Liver (tissue), 9 donors: ENCODE measurements around the gene GRIP2. TPM values are rescaled to one million over a fixed set of nuclear protein-coding genes. Genes with fewer than 3 reads are reported as not detected.

ENCODE experiments used
- DNase-seq: peaks from one replicate; pipeline ENCODE4 v3.0.0-alpha.2; 2017; ENCODE audit warnings: low spot score
- H3K27ac ChIP-seq, 2 donors: one replicate each; pipeline ENCODE4 v1.7.0; 2013; ENCODE audit warnings: inconsistent platforms in 2 of 2, low read length in 2 of 2, control low read depth in 1 of 2, low read depth in 1 of 2, mild to moderate bottlenecking in 1 of 2
- H3K27me3 ChIP-seq, 4 donors: one replicate each; pipeline versions ENCODE4 v1.6.1 to v1.7.0; 2013; ENCODE audit warnings: low read length in 3 of 4, inconsistent platforms in 1 of 4, mild to moderate bottlenecking in 1 of 4, moderate library complexity in 1 of 4; ENCODE audit not compliant: control insufficient read depth in 4 of 4, insufficient read depth in 4 of 4
- H3K36me3 ChIP-seq, 4 donors: one replicate each; pipeline versions ENCODE4 v1.6.1 to v1.7.0; 2013; ENCODE audit warnings: low read length in 3 of 4, mild to moderate bottlenecking in 3 of 4, low read depth in 1 of 4, moderate library complexity in 1 of 4; ENCODE audit not compliant: control insufficient read depth in 4 of 4, insufficient read depth in 3 of 4
- H3K4me1 ChIP-seq, 4 donors: one replicate each; pipeline versions ENCODE4 v1.6.1 to v1.7.0; 2013; ENCODE audit warnings: low read length in 3 of 4, mild to moderate bottlenecking in 3 of 4, moderate library complexity in 1 of 4; ENCODE audit not compliant: control insufficient read depth in 4 of 4, insufficient read depth in 4 of 4
- H3K4me3 ChIP-seq, 3 donors: one replicate each; pipeline versions ENCODE4 v1.6.1 to v1.7.0; 2013; ENCODE audit warnings: low read length in 3 of 3, control low read depth in 1 of 3, low read depth in 1 of 3, mild to moderate bottlenecking in 1 of 3
- H3K9ac ChIP-seq, 2 donors: one replicate each; pipeline ENCODE4 v1.7.0; 2013; ENCODE audit warnings: low read length in 2 of 2, mild to moderate bottlenecking in 2 of 2, moderate library complexity in 2 of 2, control low read depth in 1 of 2, low read depth in 1 of 2
- H3K9me3 ChIP-seq, 4 donors: one replicate each; pipeline versions ENCODE4 v1.6.1 to v1.7.0; 2013; ENCODE audit warnings: low read length in 3 of 4; ENCODE audit not compliant: control insufficient read depth in 4 of 4
- ATF3 ChIP-seq: IDR thresholded peaks from 2 replicates; pipeline ENCODE4 v1.6.1; 2016; ENCODE audit warnings: antibody characterized with exemption
- EGR1 ChIP-seq, 2 donors: IDR thresholded peaks; 2 replicates each; pipeline ENCODE4 v1.6.1; 2016 to 2018; ENCODE audit warnings: antibody characterized with exemption in 2 of 2, low read depth in 2 of 2
- FOXA1 ChIP-seq: IDR thresholded peaks from 2 replicates; pipeline ENCODE4 v1.6.1; 2016; ENCODE audit warnings: antibody characterized with exemption
- FOXA2 ChIP-seq: IDR thresholded peaks from 2 replicates; pipeline ENCODE4 v1.6.1; 2016; ENCODE audit warnings: antibody characterized with exemption
- GABPA ChIP-seq, 2 donors: IDR thresholded peaks in 1 of 2; conservative IDR thresholded peaks in 1 of 2; 2 replicates each; pipeline ENCODE4 v1.6.1; 2016; ENCODE audit warnings: antibody characterized with exemption in 2 of 2, mild to moderate bottlenecking in 1 of 2, moderate library complexity in 1 of 2
- HNF4A ChIP-seq, 2 donors: conservative IDR thresholded peaks; 2 replicates each; pipeline ENCODE4 v1.6.1; 2016; ENCODE audit warnings: antibody characterized with exemption in 2 of 2, mild to moderate bottlenecking in 2 of 2
- HNF4G ChIP-seq: IDR thresholded peaks from 2 replicates; pipeline ENCODE4 v1.6.1; 2016; ENCODE audit warnings: antibody characterized with exemption
- NR2F2 ChIP-seq: IDR thresholded peaks from 2 replicates; pipeline ENCODE4 v1.6.1; 2016; ENCODE audit warnings: antibody characterized with exemption
- RAD21 ChIP-seq, 2 donors: IDR thresholded peaks; 2 replicates each; pipeline ENCODE4 v1.6.1; 2016; ENCODE audit warnings: antibody characterized with exemption in 2 of 2, mild to moderate bottlenecking in 2 of 2
- RXRA ChIP-seq, 2 donors: IDR thresholded peaks; 2 replicates each; pipeline ENCODE4 v1.6.1; 2017 to 2018; ENCODE audit warnings: antibody characterized with exemption in 2 of 2, mild to moderate bottlenecking in 1 of 2
- SP1 ChIP-seq: IDR thresholded peaks from 2 replicates; pipeline ENCODE4 v1.6.1; 2018; ENCODE audit warnings: antibody characterized with exemption, mild to moderate bottlenecking
- TAF1 ChIP-seq: conservative IDR thresholded peaks from 2 replicates; pipeline ENCODE4 v1.6.1; 2016; ENCODE audit warnings: antibody characterized with exemption, mild to moderate bottlenecking
- YY1 ChIP-seq: IDR thresholded peaks from 2 replicates; pipeline ENCODE4 v1.6.1; 2016; ENCODE audit warnings: antibody characterized with exemption, mild to moderate bottlenecking
- ZBTB33 ChIP-seq: IDR thresholded peaks from 2 replicates; pipeline ENCODE4 v1.6.1; 2016; ENCODE audit warnings: antibody characterized with exemption
- WGBS: extraction: QIAGEN DNeasy Blood & Tissue Kit; methylation state at CpG from one replicate; pipeline ENCODE4 v1.1.7; 2013; 5-methylcytosine and 5-hydroxymethylcytosine counted together
- polyA plus RNA-seq, 2 donors: library from polyadenylated mRNA; stranded (reverse) in 1 of 2; unstranded in 1 of 2; fragments of 200-250 nt in 1 of 2; fragments of >200 nt in 1 of 2; fragmentation: Nextera tagmentation in 1 of 2; extraction: Ambion mirVana in 1 of 2; gene quantifications; one replicate each; pipeline versions ENCODE4 v1.2.1 to v1.2.3, GENCODE V29; 2013 to 2015
- total RNA-seq, 2 donors: library from RNA; depleted of rRNA; stranded (reverse); fragments of >200 nt; gene quantifications; one replicate each; pipeline ENCODE4 v1.2.3, GENCODE V29; 2014
- TF ChIP-seq, protein P1 (sequence below): IDR thresholded peaks from 2 replicates; pipeline ENCODE4 v1.6.1; 2016; ENCODE audit warnings: antibody characterized with exemption, mild to moderate bottlenecking
- TF ChIP-seq, protein P2 (sequence below): IDR thresholded peaks from 2 replicates; pipeline ENCODE4 v1.6.1; 2016; ENCODE audit warnings: antibody characterized with exemption
- donor health status: healthy.
- donor health status: healthy.
- donor health status: healthy.
- donor health status: healthy.
- donor health status: healthy.

Gene GRIP2
- total and polyA plus RNA-seq, 4 donors = 0.05 to 0.33 (median 0.09) TPM; not detected in 1

DNA sequence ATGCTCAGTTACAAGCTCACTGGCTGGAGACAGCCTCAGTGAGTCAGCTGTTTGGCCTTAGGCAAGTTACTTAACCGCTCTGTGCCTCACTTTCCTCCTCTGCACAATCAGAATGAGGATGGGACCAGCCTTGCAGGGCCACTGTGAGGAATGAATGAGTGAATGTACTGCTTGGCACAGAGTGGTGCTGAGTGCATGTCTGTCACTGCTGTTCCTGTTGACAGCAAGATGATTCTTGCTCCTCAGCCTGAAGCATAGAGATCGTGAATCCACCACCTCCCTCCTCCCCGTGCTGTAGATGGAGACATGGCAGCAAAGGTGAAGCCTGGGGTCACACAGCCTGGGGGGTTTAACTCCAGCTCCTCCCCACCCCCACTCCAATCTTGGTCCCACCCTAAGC is 14.6 kb upstream of the GRIP2 start:
- no peaks in the 10 kb centered on the region for H3K9me3 ChIP-seq
- no peaks in the 10 kb centered on the region for H3K36me3 ChIP-seq
- TF ChIP-seq RXRA (IDR thresholded peaks at IDR 0.05) (no peak), ATF3 (no peak), RAD21 (IDR thresholded peaks at IDR 0.05) (no peak), HNF4G (no peak), YY1 (no peak), SP1 (no peak), EGR1 (IDR thresholded peaks at IDR 0.05; ENCODE audit: low read depth in 2 of 2) (no peak)
- TF ChIP-seq, protein P1, sequence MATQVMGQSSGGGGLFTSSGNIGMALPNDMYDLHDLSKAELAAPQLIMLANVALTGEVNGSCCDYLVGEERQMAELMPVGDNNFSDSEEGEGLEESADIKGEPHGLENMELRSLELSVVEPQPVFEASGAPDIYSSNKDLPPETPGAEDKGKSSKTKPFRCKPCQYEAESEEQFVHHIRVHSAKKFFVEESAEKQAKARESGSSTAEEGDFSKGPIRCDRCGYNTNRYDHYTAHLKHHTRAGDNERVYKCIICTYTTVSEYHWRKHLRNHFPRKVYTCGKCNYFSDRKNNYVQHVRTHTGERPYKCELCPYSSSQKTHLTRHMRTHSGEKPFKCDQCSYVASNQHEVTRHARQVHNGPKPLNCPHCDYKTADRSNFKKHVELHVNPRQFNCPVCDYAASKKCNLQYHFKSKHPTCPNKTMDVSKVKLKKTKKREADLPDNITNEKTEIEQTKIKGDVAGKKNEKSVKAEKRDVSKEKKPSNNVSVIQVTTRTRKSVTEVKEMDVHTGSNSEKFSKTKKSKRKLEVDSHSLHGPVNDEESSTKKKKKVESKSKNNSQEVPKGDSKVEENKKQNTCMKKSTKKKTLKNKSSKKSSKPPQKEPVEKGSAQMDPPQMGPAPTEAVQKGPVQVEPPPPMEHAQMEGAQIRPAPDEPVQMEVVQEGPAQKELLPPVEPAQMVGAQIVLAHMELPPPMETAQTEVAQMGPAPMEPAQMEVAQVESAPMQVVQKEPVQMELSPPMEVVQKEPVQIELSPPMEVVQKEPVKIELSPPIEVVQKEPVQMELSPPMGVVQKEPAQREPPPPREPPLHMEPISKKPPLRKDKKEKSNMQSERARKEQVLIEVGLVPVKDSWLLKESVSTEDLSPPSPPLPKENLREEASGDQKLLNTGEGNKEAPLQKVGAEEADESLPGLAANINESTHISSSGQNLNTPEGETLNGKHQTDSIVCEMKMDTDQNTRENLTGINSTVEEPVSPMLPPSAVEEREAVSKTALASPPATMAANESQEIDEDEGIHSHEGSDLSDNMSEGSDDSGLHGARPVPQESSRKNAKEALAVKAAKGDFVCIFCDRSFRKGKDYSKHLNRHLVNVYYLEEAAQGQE = no peak
- TF ChIP-seq, protein P2, sequence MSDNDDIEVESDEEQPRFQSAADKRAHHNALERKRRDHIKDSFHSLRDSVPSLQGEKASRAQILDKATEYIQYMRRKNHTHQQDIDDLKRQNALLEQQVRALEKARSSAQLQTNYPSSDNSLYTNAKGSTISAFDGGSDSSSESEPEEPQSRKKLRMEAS = no peak

DNA sequence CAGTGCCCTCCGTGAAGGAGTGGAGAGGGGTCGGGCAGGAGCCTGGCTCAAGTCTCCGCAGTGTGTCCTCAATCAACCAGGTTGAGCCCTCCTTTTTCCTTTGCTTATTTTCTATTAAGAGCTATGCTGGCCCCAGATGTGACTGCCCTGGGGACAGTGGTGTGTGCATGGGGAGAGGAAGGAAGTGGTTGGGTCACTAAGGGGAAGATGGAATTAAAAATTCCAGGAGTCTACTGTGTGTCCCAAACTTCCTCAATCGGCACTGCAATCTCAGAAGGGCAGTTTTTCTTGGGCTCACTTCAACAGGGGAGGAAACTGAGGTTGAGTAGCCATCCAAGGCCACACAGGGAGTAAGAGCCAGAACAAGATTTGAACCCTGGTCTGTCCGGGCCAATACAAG is 13.7 kb upstream of the GRIP2 start:
- Histone ChIP-seq H3K27me3 (no peaks in the 10 kb centered on the region), H3K27ac (no peak overlapping the region), H3K9me3 (no peaks in the 10 kb centered on the region), H3K4me3 (no peak overlapping the region), H3K36me3 (no peaks in the 10 kb centered on the region), H3K4me1 (peaks cover 0 to 3% (median 1%) of the 10 kb centered on the region in 4 donors), H3K9ac (no peak overlapping the region)
- TF ChIP-seq TAF1 (no peak), FOXA2 (no peak), HNF4A (conservative IDR thresholded peaks at IDR 0.05) (no peak), FOXA1 (no peak), HNF4G (no peak), EGR1 (IDR thresholded peaks at IDR 0.05; ENCODE audit: low read depth in 2 of 2) (no peak), NR2F2 (no peak), ZBTB33 (no peak), RAD21 (IDR thresholded peaks at IDR 0.05) (no peak), GABPA (IDR thresholded peaks at IDR 0.05 in 1 of 2, conservative IDR thresholded peaks at IDR 0.05 in 1 of 2) (no peak)
- TF ChIP-seq, protein P2 = no peak
- DNase-seq = no peak
- 72% methylated on average over 5 of the region's 5 CpGs for whole genome bisulfite sequencing

More for the DNA sequence above, 14.6 kb upstream of the GRIP2 start:
- Histone ChIP-seq H3K27ac (no peak overlapping the region), H3K4me1 (peaks cover 0 to 3% (median 1%) of the 10 kb centered on the region in 4 donors), H3K9ac (no peak overlapping the region), H3K27me3 (no peaks in the 10 kb centered on the region), H3K4me3 (no peak overlapping the region)
- 94% methylated on average over 3 of the region's 3 CpGs for WGBS
- no peak for DNase-seq
